C4-2B (cell line): ENCODE measurements around the gene SLC8B1.

Experiments used
- ZFX ChIP-seq: fragments of 450-650 bp; IDR thresholded peaks from 2 replicates; pipeline ENCODE4 v1.6.1; 2017
- TF ChIP-seq, protein P1 (sequence below): fragments of 450-650 bp; conservative IDR thresholded peaks from 2 replicates; pipeline ENCODE4 v1.5.1; 2017; ENCODE audit warnings: mild to moderate bottlenecking

DNA sequence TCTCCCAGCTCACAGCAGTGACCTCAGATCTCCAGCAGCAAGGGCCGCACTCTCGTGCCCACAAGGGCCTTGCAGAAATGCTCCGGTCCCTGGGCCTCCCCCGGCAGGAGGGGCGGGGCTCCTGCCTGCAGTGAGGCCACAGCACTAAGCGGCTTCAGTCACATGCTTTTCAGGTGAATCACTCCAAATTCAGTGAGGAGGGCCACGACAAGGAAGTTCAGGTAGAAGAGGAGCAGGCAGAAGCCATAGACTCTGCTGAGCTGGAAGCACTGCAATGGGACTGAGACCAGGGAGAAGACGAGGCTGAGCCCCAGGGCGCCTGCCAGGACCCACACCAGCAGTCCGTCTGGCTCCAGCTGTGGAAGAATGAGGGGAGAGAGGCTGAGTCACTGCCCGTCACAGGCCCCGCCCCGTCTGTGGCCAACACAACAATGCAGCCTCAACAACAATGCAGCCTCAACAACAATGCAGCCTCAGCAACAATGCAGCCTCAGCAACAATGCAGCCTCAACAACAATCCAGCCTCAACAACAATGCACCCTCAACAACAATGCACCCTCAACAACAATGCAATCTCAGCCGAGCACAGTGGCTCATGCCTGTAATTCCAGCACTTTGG lies 35.2 kb downstream of the SLC8B1 start:
- TF ChIP-seq, protein P1, sequence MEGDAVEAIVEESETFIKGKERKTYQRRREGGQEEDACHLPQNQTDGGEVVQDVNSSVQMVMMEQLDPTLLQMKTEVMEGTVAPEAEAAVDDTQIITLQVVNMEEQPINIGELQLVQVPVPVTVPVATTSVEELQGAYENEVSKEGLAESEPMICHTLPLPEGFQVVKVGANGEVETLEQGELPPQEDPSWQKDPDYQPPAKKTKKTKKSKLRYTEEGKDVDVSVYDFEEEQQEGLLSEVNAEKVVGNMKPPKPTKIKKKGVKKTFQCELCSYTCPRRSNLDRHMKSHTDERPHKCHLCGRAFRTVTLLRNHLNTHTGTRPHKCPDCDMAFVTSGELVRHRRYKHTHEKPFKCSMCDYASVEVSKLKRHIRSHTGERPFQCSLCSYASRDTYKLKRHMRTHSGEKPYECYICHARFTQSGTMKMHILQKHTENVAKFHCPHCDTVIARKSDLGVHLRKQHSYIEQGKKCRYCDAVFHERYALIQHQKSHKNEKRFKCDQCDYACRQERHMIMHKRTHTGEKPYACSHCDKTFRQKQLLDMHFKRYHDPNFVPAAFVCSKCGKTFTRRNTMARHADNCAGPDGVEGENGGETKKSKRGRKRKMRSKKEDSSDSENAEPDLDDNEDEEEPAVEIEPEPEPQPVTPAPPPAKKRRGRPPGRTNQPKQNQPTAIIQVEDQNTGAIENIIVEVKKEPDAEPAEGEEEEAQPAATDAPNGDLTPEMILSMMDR, result no peak
- no peak for TF ChIP-seq ZFX
